Measurements from ENCODE around the gene ZNF324B.
"Not testable (repeated sequence)": the region's sequence is repeated elsewhere in the genome, so short reads cannot be mapped to it uniquely, and the experiment has no call there.

The ZNF324B gene

GRCh38 chr19:58483776-58484175, 32.4 kb downstream of the ZNF324B start:
- no peaks in the 10 kb centered on the region for H3K9me3 ChIP-seq (ENCODE audit: severe bottlenecking)
- no peaks in the 10 kb centered on the region for H3K36me3 ChIP-seq (ENCODE audit: low read depth)
- H3K27ac ChIP-seq (ENCODE audit: poor library complexity, severe bottlenecking) = no peak overlapping the region
- ATAC-seq (ENCODE audit: low read depth) (no peak), DNase-seq (ENCODE audit: low spot score) (no peak)
- no peaks in the 10 kb centered on the region for H3K27me3 ChIP-seq (ENCODE audit: insufficient read depth, poor library complexity, severe bottlenecking)
- TF ChIP-seq CTCF (IDR thresholded peaks at IDR 0.05; ENCODE audit: poor library complexity, severe bottlenecking) = no peak
- H3K4me1 ChIP-seq (ENCODE audit: insufficient read depth, poor library complexity, severe bottlenecking) = no peaks in the 10 kb centered on the region
- H3K4me3 ChIP-seq (ENCODE audit: severe bottlenecking) = no peak overlapping the region

- not testable (repeated sequence) for H3K9me3 ChIP-seq (ENCODE audit: severe bottlenecking); H3K4me3 ChIP-seq (ENCODE audit: severe bottlenecking); H3K27me3 ChIP-seq (ENCODE audit: insufficient read depth, poor library complexity, severe bottlenecking); H3K4me1 ChIP-seq (ENCODE audit: insufficient read depth, poor library complexity, severe bottlenecking); H3K27ac ChIP-seq (ENCODE audit: poor library complexity, severe bottlenecking); H3K36me3 ChIP-seq (ENCODE audit: low read depth); ATAC-seq (ENCODE audit: low read depth); DNase-seq (ENCODE audit: low spot score)
Observed at GRCh38 chr19:58484349-58484748, 32.9 kb downstream of the ZNF324B start.

GRCh38 chr19:58491393-58491792, 40.0 kb downstream of the ZNF324B start:
- Histone ChIP-seq H3K4me3 (ENCODE audit: severe bottlenecking) (no peak overlapping the region), H3K36me3 (ENCODE audit: low read depth) (no peaks in the 10 kb centered on the region), H3K27ac (ENCODE audit: poor library complexity, severe bottlenecking) (no peak overlapping the region), H3K27me3 (ENCODE audit: insufficient read depth, poor library complexity, severe bottlenecking) (no peaks in the 10 kb centered on the region), H3K9me3 (ENCODE audit: severe bottlenecking) (no peaks in the 10 kb centered on the region), H3K4me1 (ENCODE audit: insufficient read depth, poor library complexity, severe bottlenecking) (no peaks in the 10 kb centered on the region)
- ATAC-seq (ENCODE audit: low read depth) = no peak
- TF ChIP-seq CTCF (IDR thresholded peaks at IDR 0.05; ENCODE audit: poor library complexity, severe bottlenecking) = no peak
- no peak for DNase-seq (ENCODE audit: low spot score)

GRCh38 chr19:58492265-58492664, 40.8 kb downstream of the ZNF324B start:
- Histone ChIP-seq H3K4me1 (ENCODE audit: insufficient read depth, poor library complexity, severe bottlenecking) (no peaks in the 10 kb centered on the region), H3K27ac (ENCODE audit: poor library complexity, severe bottlenecking) (no peak overlapping the region), H3K4me3 (ENCODE audit: severe bottlenecking) (no peak overlapping the region), H3K36me3 (ENCODE audit: low read depth) (no peaks in the 10 kb centered on the region), H3K27me3 (ENCODE audit: insufficient read depth, poor library complexity, severe bottlenecking) (no peaks in the 10 kb centered on the region), H3K9me3 (ENCODE audit: severe bottlenecking) (no peaks in the 10 kb centered on the region)
- no peak for TF ChIP-seq CTCF (IDR thresholded peaks at IDR 0.05; ENCODE audit: poor library complexity, severe bottlenecking)
- ATAC-seq (ENCODE audit: low read depth) (no peak), DNase-seq (ENCODE audit: low spot score) (no peak)

GRCh38 chr19:58497634-58498170, 46.3 kb downstream of the ZNF324B start:
- ATAC-seq (ENCODE audit: low read depth) = no peak
- Histone ChIP-seq H3K4me3 (ENCODE audit: severe bottlenecking) (no peak overlapping the region), H3K27me3 (ENCODE audit: insufficient read depth, poor library complexity, severe bottlenecking) (no peaks in the 10 kb centered on the region), H3K9me3 (ENCODE audit: severe bottlenecking) (no peaks in the 10 kb centered on the region), H3K27ac (ENCODE audit: poor library complexity, severe bottlenecking) (no peak overlapping the region), H3K4me1 (ENCODE audit: insufficient read depth, poor library complexity, severe bottlenecking) (no peaks in the 10 kb centered on the region), H3K36me3 (ENCODE audit: low read depth) (no peaks in the 10 kb centered on the region)
- DNase-seq (ENCODE audit: low spot score) = no peak
- TF ChIP-seq CTCF (IDR thresholded peaks at IDR 0.05; ENCODE audit: poor library complexity, severe bottlenecking) = no peak

All from RWPE2 (cell line).